VCaP (cell line): ENCODE results near the gene SERPING1.

Experiments
- H3K27ac ChIP-seq: fragments of 450-650 bp; 2 replicates; pipeline ENCODE4 v1.5.1; 2017
- CTCF ChIP-seq: fragments of 450-650 bp; conservative IDR thresholded peaks from 2 replicates; pipeline ENCODE4 v1.5.1; 2017; ENCODE audit warnings: mild to moderate bottlenecking, moderate library complexity

Gene SERPING1

GRCh38 chr11:57560146-57560545 lies 37.3 kb upstream of the SERPING1 start:
- no peak for TF ChIP-seq CTCF
- H3K27ac ChIP-seq = peak overlapping the region; percentile 75

- H3K27ac ChIP-seq = no peak overlapping the region; the same call in 1 of the 2 replicates
- no peak; the same call in 1 of the 2 replicates for TF ChIP-seq CTCF
These were observed 34.9 kb upstream of the SERPING1 start for GRCh38 chr11:57562596-57562995.

GRCh38 chr11:57566005-57566904 lies 31.2 kb upstream of the SERPING1 start:
- peak overlapping the region; percentile 59 for H3K27ac ChIP-seq
- TF ChIP-seq CTCF = no peak

- peak overlapping the region; percentile 59; the same call in 1 of the 2 replicates for H3K27ac ChIP-seq
These were observed 30.5 kb upstream of the SERPING1 start for GRCh38 chr11:57566905-57567514.

GRCh38 chr11:57567515-57568329 lies 29.8 kb upstream of the SERPING1 start, which contains the start of gene UBE2L6:
Gene UBE2L6 (minus strand): TSS chr11:57567672. CDS start chr11:57567611, 61 bp downstream.
- H3K27ac ChIP-seq = peak within 1 kb of the TSS; percentile 59

More at GRCh38 chr11:57566905-57567514, 30.5 kb upstream of the SERPING1 start:
- no peak for TF ChIP-seq CTCF

GRCh38 chr11:57568330-57568766 lies 29.1 kb upstream of the SERPING1 start:
- peak; percentile 96 for TF ChIP-seq CTCF
- H3K27ac ChIP-seq = peak overlapping the region; percentile 59; the same call in 1 of the 2 replicates

More at GRCh38 chr11:57567515-57568329, 29.8 kb upstream of the SERPING1 start, which contains the start of gene UBE2L6:
- no peak; the same call in 1 of the 2 replicates for TF ChIP-seq CTCF
